Muscle layer of colon (tissue), 2 donors: Measurements from ENCODE around the gene DSTN.
"Not testable (repeated sequence)": the region's sequence is repeated elsewhere in the genome, so short reads cannot be mapped to it uniquely, and the experiment has no call there.

Experiments
- H3K27ac ChIP-seq: one replicate; pipeline ENCODE4 v1.7.0; 2013; ENCODE audit warnings: low read depth, mild to moderate bottlenecking, low read length, moderate library complexity
- H3K27me3 ChIP-seq, 2 donors: one replicate each; pipeline ENCODE4 v1.7.0; 2013; ENCODE audit warnings: low read length in 2 of 2, mild to moderate bottlenecking in 2 of 2; ENCODE audit not compliant: insufficient read depth in 2 of 2, control insufficient read depth in 1 of 2
- H3K36me3 ChIP-seq: one replicate; pipeline ENCODE4 v1.7.0; 2013; ENCODE audit warnings: mild to moderate bottlenecking, low read length; ENCODE audit not compliant: insufficient read depth
- H3K4me1 ChIP-seq: one replicate; pipeline ENCODE4 v1.7.0; 2013; ENCODE audit warnings: mild to moderate bottlenecking, low read length; ENCODE audit not compliant: insufficient read depth
- H3K4me3 ChIP-seq, 2 donors: one replicate each; pipeline ENCODE4 v1.7.0; 2013; ENCODE audit warnings: low read length in 2 of 2, low read depth in 1 of 2, mild to moderate bottlenecking in 1 of 2, moderate library complexity in 1 of 2
- H3K9ac ChIP-seq: one replicate; pipeline ENCODE4 v1.7.0; 2013; ENCODE audit warnings: low read length
- H3K9me3 ChIP-seq: one replicate; pipeline ENCODE4 v1.7.0; 2013; ENCODE audit warnings: mild to moderate bottlenecking, low read length
- donor health status: abdominal sarcoma.
- donor health status: Adenocarcinoma of cecum.

The DSTN gene

DNA sequence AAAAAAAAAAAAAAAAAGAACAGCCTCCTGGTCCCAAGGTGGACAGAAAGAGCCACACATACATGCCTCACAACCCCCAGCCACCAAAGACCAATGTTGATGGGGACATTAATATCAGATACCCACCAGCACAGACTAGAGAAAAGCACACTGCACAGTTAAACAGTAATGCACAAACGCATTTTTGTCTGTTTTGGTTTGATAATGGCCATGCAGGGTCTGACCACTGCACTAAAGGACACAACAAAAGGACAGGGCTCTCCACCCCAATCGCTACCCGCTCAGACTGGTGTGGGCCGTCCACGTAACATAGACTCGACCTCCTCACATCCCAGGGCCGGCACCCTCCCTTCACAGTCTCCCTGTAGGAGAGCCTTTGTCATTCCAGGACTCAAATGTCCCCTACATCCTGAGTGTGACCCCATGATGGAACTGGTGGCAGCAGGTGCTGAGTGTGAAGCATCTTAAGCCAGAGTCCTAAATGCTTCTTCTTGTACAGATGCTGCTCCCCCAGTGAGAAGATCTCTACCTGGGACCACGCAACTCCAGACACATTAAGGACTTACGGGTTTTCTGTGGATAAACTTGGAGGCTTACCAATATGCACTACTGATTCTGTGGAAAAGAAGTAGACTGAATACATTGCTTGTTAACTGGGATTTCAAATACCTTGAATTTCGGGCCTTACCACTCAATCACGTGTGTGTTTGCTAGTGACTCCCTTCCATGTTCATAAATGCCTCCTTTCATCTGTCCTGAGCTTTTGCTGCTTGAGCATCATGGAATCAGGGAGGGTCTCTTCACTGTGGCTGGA lies 84.2 kb downstream of the DSTN start:
- H3K4me3 ChIP-seq = no peak overlapping the region
- no peaks in the 10 kb centered on the region for H3K27me3 ChIP-seq
- no peaks in the 10 kb centered on the region for H3K9me3 ChIP-seq
- H3K9ac ChIP-seq = no peak overlapping the region
- H3K36me3 ChIP-seq = peaks cover 23% of the 10 kb centered on the region
- H3K4me1 ChIP-seq = peaks cover 33% of the 10 kb centered on the region
- no peak overlapping the region for H3K27ac ChIP-seq

GRCh38 chr20:17654649-17655285 lies 84.9 kb downstream of the DSTN start:
- H3K9me3 ChIP-seq = no peaks in the 10 kb centered on the region
- no peak overlapping the region for H3K9ac ChIP-seq
- H3K4me3 ChIP-seq = no peak overlapping the region
- peaks cover 29% of the 10 kb centered on the region for H3K4me1 ChIP-seq
- H3K27ac ChIP-seq = no peak overlapping the region
- H3K27me3 ChIP-seq = no peaks in the 10 kb centered on the region
- H3K36me3 ChIP-seq = peaks cover 24% of the 10 kb centered on the region

DNA sequence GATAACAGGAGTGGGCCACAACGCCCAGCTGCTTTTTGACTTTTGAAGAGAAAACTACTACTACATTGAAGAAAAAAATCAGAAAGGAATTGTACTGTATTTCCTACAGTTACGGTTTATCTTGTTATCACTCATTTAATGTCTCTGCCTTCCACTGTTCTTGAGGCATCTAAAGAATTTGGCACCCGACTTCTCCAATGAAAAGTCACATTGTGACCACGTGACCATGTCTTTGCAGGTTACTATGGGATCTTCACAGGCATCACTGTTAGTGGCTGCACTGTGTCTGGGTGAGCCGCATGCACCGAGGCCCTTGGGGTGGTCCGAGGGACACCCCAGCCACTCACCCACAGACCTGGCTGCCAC lies 85.4 kb downstream of the DSTN start:
- H3K27ac ChIP-seq = no peak overlapping the region

GRCh38 chr20:17655865-17656479 lies 86.1 kb downstream of the DSTN start:
- Histone ChIP-seq H3K36me3 (peaks cover 35% of the 10 kb centered on the region), H3K9ac (no peak overlapping the region), H3K4me1 (peaks cover 29% of the 10 kb centered on the region), H3K9me3 (no peaks in the 10 kb centered on the region), H3K27me3 (no peaks in the 10 kb centered on the region), H3K4me3 (no peak overlapping the region), H3K27ac (no peak overlapping the region)

More for the DNA sequence above, 85.4 kb downstream of the DSTN start:
- Histone ChIP-seq H3K4me1 (peaks cover 29% of the 10 kb centered on the region), H3K4me3 (no peak overlapping the region), H3K27me3 (no peaks in the 10 kb centered on the region), H3K9ac (no peak overlapping the region), H3K9me3 (no peaks in the 10 kb centered on the region), H3K36me3 (peaks cover 30% of the 10 kb centered on the region)

DNA sequence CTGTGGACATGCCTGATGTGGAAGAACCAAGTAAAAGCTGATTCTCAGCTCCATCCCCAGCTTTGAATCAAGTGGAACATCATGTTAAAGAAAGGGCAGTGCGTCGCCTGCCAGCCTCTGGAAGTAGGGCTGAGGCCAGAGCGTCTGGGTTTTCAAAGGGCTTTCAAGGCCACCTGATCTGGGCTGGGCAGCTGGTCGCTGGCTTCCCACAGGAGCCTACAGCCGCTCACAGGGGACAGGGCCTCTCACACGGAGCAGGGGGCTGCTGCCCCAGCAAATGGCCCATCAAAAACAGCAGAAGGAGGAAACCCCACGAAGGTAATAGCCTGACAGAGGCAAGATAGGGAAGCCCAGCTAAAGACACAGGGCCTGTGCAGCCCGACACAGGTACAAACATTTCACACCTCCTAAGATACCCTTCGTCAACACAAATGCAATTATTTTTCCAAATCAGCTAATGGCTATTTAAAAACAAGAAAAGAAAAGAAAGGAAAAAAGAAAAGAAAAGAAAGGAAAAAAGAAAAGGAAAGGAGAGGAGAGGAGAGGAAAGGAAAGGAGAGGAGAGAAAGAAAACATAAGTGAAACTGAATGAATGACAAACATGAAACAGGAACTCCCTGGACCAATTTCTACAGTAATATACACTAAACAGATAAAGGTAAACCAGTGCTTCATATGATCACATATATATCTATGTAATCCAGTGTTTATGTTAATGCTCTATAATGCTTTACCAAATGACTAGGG lies 87.4 kb downstream of the DSTN start:
- Histone ChIP-seq H3K4me1 (peaks cover 23% of the 10 kb centered on the region), H3K27ac (no peak overlapping the region), H3K9ac (no peak overlapping the region), H3K27me3 (no peaks in the 10 kb centered on the region), H3K9me3 (no peaks in the 10 kb centered on the region), H3K36me3 (peaks cover 35% of the 10 kb centered on the region), H3K4me3 (no peak overlapping the region)

GRCh38 chr20:17657898-17658647 lies 88.2 kb downstream of the DSTN start:
- H3K9me3 ChIP-seq = no peaks in the 10 kb centered on the region
- H3K27ac ChIP-seq = no peak overlapping the region
- H3K27me3 ChIP-seq = no peaks in the 10 kb centered on the region
- H3K4me3 ChIP-seq = no peak overlapping the region
- peaks cover 35% of the 10 kb centered on the region for H3K36me3 ChIP-seq
- H3K4me1 ChIP-seq = peaks cover 25% of the 10 kb centered on the region
- no peak overlapping the region for H3K9ac ChIP-seq

- H3K4me1 ChIP-seq = peaks cover 25% of the 10 kb centered on the region
- no peaks in the 10 kb centered on the region for H3K9me3 ChIP-seq
- H3K27ac ChIP-seq = no peak overlapping the region
- H3K9ac ChIP-seq = no peak overlapping the region
- H3K36me3 ChIP-seq = peaks cover 35% of the 10 kb centered on the region
- no peaks in the 10 kb centered on the region for H3K27me3 ChIP-seq
- H3K4me3 ChIP-seq = no peak overlapping the region
Measured at GRCh38 chr20:17658648-17658993, 88.7 kb downstream of the DSTN start.

DNA sequence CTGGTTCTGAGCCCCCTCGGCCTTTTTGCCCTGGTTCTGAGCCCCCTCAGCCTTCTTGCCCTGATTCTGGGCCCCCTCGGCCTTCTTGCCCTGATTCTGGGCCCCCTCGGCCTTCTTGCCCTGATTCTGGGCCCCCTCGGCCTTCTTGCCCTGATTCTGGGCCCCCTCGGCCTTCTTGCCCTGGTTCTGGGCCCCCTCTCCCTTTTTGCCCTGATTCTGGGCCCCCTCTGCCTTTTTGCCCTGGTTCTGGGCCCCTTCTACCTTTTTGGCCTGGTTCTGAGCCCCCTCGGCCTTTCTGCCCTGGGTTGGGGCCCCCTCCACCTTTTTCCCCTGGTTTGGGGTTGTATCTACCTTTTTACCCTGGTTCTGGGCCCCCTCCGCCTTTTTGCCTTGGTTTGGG lies 89.5 kb downstream of the DSTN start:
- not testable (repeated sequence) for H3K27ac ChIP-seq, H3K4me3 ChIP-seq, H3K27me3 ChIP-seq, H3K9me3 ChIP-seq, H3K9ac ChIP-seq
- Histone ChIP-seq H3K36me3 (peaks cover 29% of the 10 kb centered on the region), H3K4me1 (peaks cover 25% of the 10 kb centered on the region)
